ENCODE measurements around the gene OR8A1.

DNA sequence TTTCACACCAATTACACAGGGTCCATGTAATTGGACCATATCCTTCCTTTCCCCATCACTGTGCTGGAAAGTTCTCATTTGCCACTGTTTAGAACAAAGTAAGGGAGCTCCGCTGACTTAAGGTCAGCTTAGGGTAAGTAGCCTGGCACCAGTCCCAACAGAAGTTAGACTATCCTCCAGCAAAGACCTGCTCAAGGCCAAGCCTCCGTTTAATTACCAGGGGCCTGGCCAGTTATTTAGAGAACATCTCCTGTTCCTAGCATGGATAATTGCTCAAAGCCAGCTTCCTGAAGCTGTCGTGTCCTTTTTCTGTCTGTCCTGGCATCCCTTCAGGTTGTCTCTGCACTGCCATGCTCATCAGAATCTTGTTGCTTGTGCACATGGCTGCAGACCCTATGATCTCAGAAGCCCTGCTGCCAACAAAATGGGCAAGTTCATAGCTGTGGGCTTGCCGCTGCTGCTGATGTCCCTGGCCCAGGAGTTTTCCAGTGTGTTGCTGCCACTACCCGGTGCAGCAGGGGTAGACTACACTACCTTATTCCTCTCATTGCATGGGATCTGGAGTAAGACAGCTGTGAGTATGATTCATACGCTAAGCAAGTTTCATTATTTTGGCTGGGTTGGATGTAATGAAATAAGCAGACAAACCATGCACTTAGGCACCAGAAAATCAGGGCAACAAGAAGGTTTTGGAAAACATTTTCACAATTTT lies 8.1 kb downstream of the OR8A1 start:
- TF ChIP-seq, protein P1, sequence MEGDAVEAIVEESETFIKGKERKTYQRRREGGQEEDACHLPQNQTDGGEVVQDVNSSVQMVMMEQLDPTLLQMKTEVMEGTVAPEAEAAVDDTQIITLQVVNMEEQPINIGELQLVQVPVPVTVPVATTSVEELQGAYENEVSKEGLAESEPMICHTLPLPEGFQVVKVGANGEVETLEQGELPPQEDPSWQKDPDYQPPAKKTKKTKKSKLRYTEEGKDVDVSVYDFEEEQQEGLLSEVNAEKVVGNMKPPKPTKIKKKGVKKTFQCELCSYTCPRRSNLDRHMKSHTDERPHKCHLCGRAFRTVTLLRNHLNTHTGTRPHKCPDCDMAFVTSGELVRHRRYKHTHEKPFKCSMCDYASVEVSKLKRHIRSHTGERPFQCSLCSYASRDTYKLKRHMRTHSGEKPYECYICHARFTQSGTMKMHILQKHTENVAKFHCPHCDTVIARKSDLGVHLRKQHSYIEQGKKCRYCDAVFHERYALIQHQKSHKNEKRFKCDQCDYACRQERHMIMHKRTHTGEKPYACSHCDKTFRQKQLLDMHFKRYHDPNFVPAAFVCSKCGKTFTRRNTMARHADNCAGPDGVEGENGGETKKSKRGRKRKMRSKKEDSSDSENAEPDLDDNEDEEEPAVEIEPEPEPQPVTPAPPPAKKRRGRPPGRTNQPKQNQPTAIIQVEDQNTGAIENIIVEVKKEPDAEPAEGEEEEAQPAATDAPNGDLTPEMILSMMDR (conservative IDR thresholded peaks at IDR 0.05; ENCODE audit: low read length) = no peak
- TF ChIP-seq EZH2phosphoT487 (IDR thresholded peaks at IDR 0.05; ENCODE audit: borderline replicate concordance, low read depth, low read length) = no peak
